Ishikawa (cell line): ENCODE results near the gene NAV2.

Experiments used
- EP300 ChIP-seq: IDR thresholded peaks from 2 replicates; pipeline ENCODE4 v1.6.1; 2012; ENCODE audit warnings: borderline replicate concordance
- TAF1 ChIP-seq: IDR thresholded peaks from 2 replicates; pipeline ENCODE4 v1.6.1; 2012; ENCODE audit warnings: low read depth, mild to moderate bottlenecking
- YY1 ChIP-seq: IDR thresholded peaks from 2 replicates; pipeline ENCODE4 v1.6.1; 2012; ENCODE audit warnings: low read depth
- TF ChIP-seq, protein P1 (sequence below): IDR thresholded peaks from 2 replicates; pipeline ENCODE4 v1.6.1; 2012

DNA sequence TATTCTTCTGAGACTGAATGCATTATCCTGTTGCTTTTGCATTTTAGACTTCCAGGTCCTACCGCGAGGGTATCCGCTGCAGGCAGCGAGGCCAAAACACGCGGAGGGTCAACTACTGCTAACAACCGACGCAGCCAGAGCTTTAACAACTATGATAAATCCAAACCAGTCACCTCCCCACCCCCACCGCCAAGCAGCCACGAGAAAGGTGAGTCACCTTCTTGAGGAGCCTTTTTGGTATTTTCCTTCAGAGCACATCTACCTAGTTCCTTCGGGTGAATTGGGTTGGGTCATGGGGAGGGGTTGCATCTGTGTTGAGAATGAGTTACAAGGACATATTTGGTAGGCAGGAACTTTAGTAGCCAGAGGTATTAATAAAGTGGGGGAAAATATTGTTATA lies 179.8 kb downstream of the NAV2 start:
- TF ChIP-seq EP300 = no peak
- no peak for TF ChIP-seq TAF1
- TF ChIP-seq YY1 = no peak
- TF ChIP-seq, protein P1, sequence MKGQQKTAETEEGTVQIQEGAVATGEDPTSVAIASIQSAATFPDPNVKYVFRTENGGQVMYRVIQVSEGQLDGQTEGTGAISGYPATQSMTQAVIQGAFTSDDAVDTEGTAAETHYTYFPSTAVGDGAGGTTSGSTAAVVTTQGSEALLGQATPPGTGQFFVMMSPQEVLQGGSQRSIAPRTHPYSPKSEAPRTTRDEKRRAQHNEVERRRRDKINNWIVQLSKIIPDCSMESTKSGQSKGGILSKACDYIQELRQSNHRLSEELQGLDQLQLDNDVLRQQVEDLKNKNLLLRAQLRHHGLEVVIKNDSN = no peak
